ENCODE measurements around the gene RASA1. TPM values are rescaled to one million over a fixed set of nuclear protein-coding genes. Genes with fewer than 3 reads are reported as not detected.

The RASA1 gene
- total and polyA plus RNA-seq, 9 of the 15 experiments (the other 6 are each of a cell fraction or from before 2014, with no cell fraction given), result 3.2 to 17.3 (median 9.2) TPM

GRCh38 chr5:87435144-87435694 lies 167.5 kb downstream of the RASA1 start:
- H2AFZ ChIP-seq (ENCODE audit: low read depth, low read length), result no peak overlapping the region
- 0% methylated on average over 2 of the region's 2 CpGs for WGBS (ENCODE audit: insufficient coverage, low coverage, missing lambda C conversion rate)
- no peak for DNase-seq (ENCODE audit: extremely low read depth in 1 of 4, low spot score in 3 of 4)
- TF ChIP-seq ETV1 (tag; conservative IDR thresholded peaks at IDR 0.05; ENCODE audit: low read depth) (no peak), PHF21A (IDR thresholded peaks at IDR 0.05; ENCODE audit: borderline replicate concordance, low read depth) (no peak), MXD1 (CRISPR knock-in tag; IDR thresholded peaks at IDR 0.05; ENCODE audit: borderline replicate concordance, poor library complexity, severe bottlenecking) (no peak)
- H3K9me3 ChIP-seq (replicated peaks; ENCODE audit: control insufficient read depth, insufficient read depth, low read depth, low read length), result no peaks in the 10 kb centered on the region
- H3K4me2 ChIP-seq (ENCODE audit: insufficient read depth, low read length), result no peak overlapping the region
- ChIA-PET CTCF (ENCODE audit: low intra/inter-chr PET ratio) (no interaction called here), POLR2A (no interaction called here)
- no peaks in the 10 kb centered on the region for H3K9me1 ChIP-seq (ENCODE audit: control insufficient read depth, insufficient read depth, low read length)
- no peak overlapping the region for H3K9ac ChIP-seq (ENCODE audit: insufficient read depth in 1 of 2, low read depth in 2 of 2, low read length in 2 of 2)
- in situ Hi-C loops (cut with MboI), result no loop called here
- no peak for ATAC-seq
- no peak overlapping the region for H3K4me3 ChIP-seq
- FAIRE-seq, result peak; percentile 26
- no TSS peak for BruUV-seq (replicated peaks)
- H3K79me2 ChIP-seq (ENCODE audit: control insufficient read depth, insufficient read depth, low read length), result no peaks in the 10 kb centered on the region
- H4K20me1 ChIP-seq (replicated peaks; ENCODE audit: control insufficient read depth, insufficient read depth, low read length), result no peaks in the 10 kb centered on the region
- H3K27ac ChIP-seq (ENCODE audit: extremely low read depth, low read depth, low read length), result no peak overlapping the region
- no peaks in the 10 kb centered on the region for H3K36me3 ChIP-seq (ENCODE audit: control insufficient read depth, insufficient read depth, low read length)
- no peaks in the 10 kb centered on the region for H3K27me3 ChIP-seq (ENCODE audit: control insufficient read depth in 2 of 2, insufficient read depth in 2 of 2, low read length in 2 of 2)
- intact Hi-C loops (cut with micrococcal nuclease), result no loop called here
- no peaks in the 10 kb centered on the region for H3K4me1 ChIP-seq (replicated peaks in 1 of 2; ENCODE audit: control insufficient read depth in 2 of 2, insufficient read depth in 2 of 2, low read length in 2 of 2)

- Histone ChIP-seq H3K9ac (ENCODE audit: insufficient read depth in 1 of 2, low read depth in 2 of 2, low read length in 2 of 2) (no peak overlapping the region), H3K9me3 (replicated peaks; ENCODE audit: control insufficient read depth, insufficient read depth, low read depth, low read length) (no peaks in the 10 kb centered on the region), H3K4me1 (replicated peaks in 1 of 2; ENCODE audit: control insufficient read depth in 2 of 2, insufficient read depth in 2 of 2, low read length in 2 of 2) (no peaks in the 10 kb centered on the region), H3K4me2 (ENCODE audit: insufficient read depth, low read length) (no peak overlapping the region), H3K9me1 (ENCODE audit: control insufficient read depth, insufficient read depth, low read length) (no peaks in the 10 kb centered on the region), H2AFZ (ENCODE audit: low read depth, low read length) (no peak overlapping the region), H4K20me1 (replicated peaks; ENCODE audit: control insufficient read depth, insufficient read depth, low read length) (no peaks in the 10 kb centered on the region), H3K4me3 (no peak overlapping the region), H3K27me3 (ENCODE audit: control insufficient read depth in 2 of 2, insufficient read depth in 2 of 2, low read length in 2 of 2) (no peaks in the 10 kb centered on the region), H3K79me2 (ENCODE audit: control insufficient read depth, insufficient read depth, low read length) (no peaks in the 10 kb centered on the region), H3K36me3 (ENCODE audit: control insufficient read depth, insufficient read depth, low read length) (no peaks in the 10 kb centered on the region), H3K27ac (ENCODE audit: extremely low read depth, low read depth, low read length) (no peak overlapping the region)
- BruUV-seq (replicated peaks), result no TSS peak
- ATAC-seq, result no peak
- 0% methylated on average over 1 of the region's 1 CpG for WGBS (ENCODE audit: insufficient coverage, low coverage, missing lambda C conversion rate)
- ChIA-PET CTCF (ENCODE audit: low intra/inter-chr PET ratio) (no interaction called here), POLR2A (no interaction called here)
- TF ChIP-seq CEBPB (tag; IDR thresholded peaks at IDR 0.05) (peak; percentile 79), KDM2B (CRISPR knock-in tag; IDR thresholded peaks at IDR 0.05) (no peak), DNMT1 (IDR thresholded peaks at IDR 0.05) (no peak), CEBPG (CRISPR knock-in tag; IDR thresholded peaks at IDR 0.05) (no peak), CEBPG (tag; conservative IDR thresholded peaks at IDR 0.05 in 1 of 2, IDR thresholded peaks at IDR 0.05 in 1 of 2) (peak; percentile 20 to 88; a peak in 3 of 4 replicates)
- in situ Hi-C loops (cut with MboI), result no loop called here
- FAIRE-seq, result no peak
- DNase-seq (ENCODE audit: extremely low read depth in 1 of 4, low spot score in 3 of 4), result no peak
- intact Hi-C loops (cut with micrococcal nuclease), result no loop called here
Measured at GRCh38 chr5:87437724-87438123, 170.0 kb downstream of the RASA1 start.

Data from K562 (cell line).